Activated CD4-positive, alpha-beta T cell treated with anti-CD3 and anti-CD28 coated beads, Interleukin-2, amount 50 U/mL, for 1 hour (primary cell): ENCODE data around the gene UBALD1.

Source experiments
- DNase-seq: peaks from one replicate; pipeline ENCODE4 v3.0.0-alpha.2; 2020

UBALD1 gene

GRCh38 chr16:4614571-4615383 lies at the start of gene UBALD1:
Gene UBALD1 (minus strand): TSS chr16:4614888. CDS start chr16:4614797, 91 bp downstream.
- peak; percentile 72 for DNase-seq

- DNase-seq: no peak
Measured at GRCh38 chr16:4663777-4664465, 49.2 kb upstream of the UBALD1 start.

GRCh38 chr16:4663465-4663776 lies 48.7 kb upstream of the UBALD1 start:
- DNase-seq: no peak

GRCh38 chr16:4661661-4662060 lies 47.0 kb upstream of the UBALD1 start:
- no peak for DNase-seq

- peak; percentile 50 for DNase-seq
Measured at GRCh38 chr16:4660454-4661007, 45.8 kb upstream of the UBALD1 start.

- no peak for DNase-seq
Measured at GRCh38 chr16:4659363-4660353, 45.0 kb upstream of the UBALD1 start.

GRCh38 chr16:4656695-4657686 lies 42.3 kb upstream of the UBALD1 start:
- DNase-seq: no peak

GRCh38 chr16:4656221-4656620 lies 41.5 kb upstream of the UBALD1 start:
- no peak for DNase-seq

- no peak for DNase-seq
Measured at GRCh38 chr16:4655801-4656200, 41.1 kb upstream of the UBALD1 start.

GRCh38 chr16:4654964-4655590 lies 40.4 kb upstream of the UBALD1 start:
- DNase-seq: no peak

- DNase-seq: no peak
Measured at GRCh38 chr16:4654011-4654963, 39.6 kb upstream of the UBALD1 start.

GRCh38 chr16:4652561-4652960 lies 37.9 kb upstream of the UBALD1 start:
- DNase-seq: no peak

GRCh38 chr16:4651827-4652226 lies 37.1 kb upstream of the UBALD1 start:
- DNase-seq: no peak

GRCh38 chr16:4650443-4651074 lies 35.9 kb upstream of the UBALD1 start:
- peak; percentile 77 for DNase-seq

- DNase-seq: no peak
Measured at GRCh38 chr16:4649744-4650442, 35.2 kb upstream of the UBALD1 start.

- no peak for DNase-seq
Measured at GRCh38 chr16:4648917-4649316, 34.2 kb upstream of the UBALD1 start.

- no peak for DNase-seq
Measured at GRCh38 chr16:4647644-4647980, 32.9 kb upstream of the UBALD1 start.

GRCh38 chr16:4646773-4647643 lies 32.3 kb upstream of the UBALD1 start:
- DNase-seq: no peak
